H4 (cell line): Measurements from ENCODE around the gene KCNJ16. TPM values are rescaled to one million over a fixed set of nuclear protein-coding genes. Genes with fewer than 3 reads are reported as not detected.
"Not testable (repeated sequence)": the region's sequence is repeated elsewhere in the genome, so short reads cannot be mapped to it uniquely, and the experiment has no call there.

Experiments
- DNase-seq: peaks from one replicate; pipeline ENCODE4 v3.0.0-alpha.2; 2015; ENCODE audit warnings: low spot score
- total RNA-seq: library from RNA; depleted of rRNA; stranded (reverse); fragments of >200 nt; shearing (Covaris generic); gene quantifications from 2 replicates; pipeline ENCODE4 v1.2.3, GENCODE V29; 2014; rRNA removed

KCNJ16 gene
- total RNA-seq, result not detected in 2 replicates

DNA sequence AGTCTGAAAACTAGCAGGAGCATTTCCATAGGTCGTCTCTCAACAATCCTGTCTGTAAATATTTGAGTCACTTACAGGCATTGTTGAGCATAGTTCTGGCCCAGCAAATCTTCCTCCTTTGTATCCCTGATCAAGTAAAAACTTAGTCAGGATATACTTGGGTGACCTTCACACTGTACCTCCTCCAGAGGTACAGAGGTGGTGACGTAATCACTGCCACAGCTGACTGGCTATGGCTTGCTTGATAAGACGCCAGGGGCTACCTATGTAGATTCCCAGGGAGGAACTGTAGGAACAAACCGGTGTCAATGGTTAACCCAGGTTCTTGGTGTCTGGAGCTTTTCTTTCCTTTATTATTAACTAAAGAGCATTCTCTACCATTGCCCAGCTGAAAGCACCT, at the start of gene KCNJ16:
KCNJ16 (plus strand) TSS at position 270 of the 400 bp plus-strand sequence. CDS start 56,863 bp downstream, outside the sequence.
- DNase-seq, result no peak

DNA sequence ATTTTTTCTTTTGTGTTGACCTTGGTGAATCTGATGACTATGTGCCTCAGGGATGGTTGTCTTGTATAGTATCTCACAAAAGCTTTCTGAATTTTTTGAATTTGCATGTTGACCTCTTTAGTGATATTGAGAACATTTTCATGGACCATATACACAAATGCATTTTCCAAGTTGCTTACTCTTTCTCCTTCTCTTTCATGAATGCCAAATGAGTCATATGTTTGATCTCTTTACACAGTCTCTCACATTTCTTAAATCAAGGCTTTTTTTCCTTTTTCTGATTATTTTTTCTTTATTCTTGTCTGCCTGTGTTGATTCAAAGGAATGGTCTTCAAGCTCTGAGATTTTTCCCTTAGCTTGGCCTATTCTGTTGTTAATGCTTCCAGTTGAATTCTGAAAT, 46.6 kb upstream of the KCNJ16 start:
- no peak for DNase-seq

DNA sequence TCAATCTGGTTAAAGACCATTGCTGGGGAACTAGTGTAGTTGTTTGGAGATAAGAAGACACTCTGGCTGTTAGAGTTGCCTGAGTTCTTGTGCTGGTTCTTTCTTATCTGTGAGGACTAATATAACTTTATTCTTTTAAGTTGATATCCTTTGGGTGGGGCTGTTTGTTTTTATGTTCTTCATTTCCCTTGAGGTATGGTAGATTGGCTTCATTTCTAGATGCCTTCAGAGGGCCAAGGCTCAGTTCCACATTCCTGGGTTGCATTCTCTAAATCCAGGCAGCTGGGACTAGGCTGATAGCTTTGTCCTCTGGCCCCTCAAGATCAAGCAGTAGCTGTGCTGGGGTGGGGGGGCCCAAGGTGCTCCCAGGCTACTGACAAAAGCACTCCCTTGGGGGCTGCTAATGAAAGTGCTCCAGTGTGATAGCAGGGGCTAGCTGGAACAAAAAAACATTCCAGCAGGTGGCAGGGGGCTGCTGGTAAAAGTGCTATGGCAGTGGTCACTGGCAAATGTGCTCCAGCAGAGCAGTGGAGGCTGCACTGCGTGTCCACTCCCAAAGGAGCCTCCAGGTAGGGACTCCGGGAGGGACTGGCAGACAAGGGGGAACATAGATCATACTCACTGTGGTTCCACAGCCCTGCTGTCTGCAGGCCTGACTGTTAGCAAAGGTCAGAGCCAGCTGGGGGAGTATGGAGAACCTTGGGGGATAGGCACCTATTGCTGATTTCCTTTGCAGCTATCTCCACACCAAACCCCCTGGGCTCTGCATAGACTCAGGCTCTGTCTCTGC, 45.9 kb upstream of the KCNJ16 start:
- no peak for DNase-seq

DNA sequence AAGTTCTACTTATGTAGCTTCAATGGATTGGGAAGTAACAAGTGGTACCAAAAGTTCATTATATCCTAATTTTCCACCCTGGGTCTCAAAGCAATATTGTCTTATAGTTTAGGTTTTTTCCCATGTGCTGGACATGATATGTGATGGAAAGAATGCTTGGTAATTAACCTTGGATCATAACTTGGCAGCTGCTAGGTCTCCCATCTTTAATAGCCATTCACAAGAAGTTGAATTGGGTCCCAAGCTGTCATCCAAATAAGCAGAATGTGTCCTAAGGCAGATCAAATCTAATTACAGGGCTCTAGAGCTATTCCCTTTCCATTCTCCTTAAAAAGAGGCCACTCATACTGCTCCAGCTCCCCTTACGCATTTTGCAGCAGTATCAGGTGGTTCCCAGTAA, 44.7 kb upstream of the KCNJ16 start:
- no peak for DNase-seq

DNA sequence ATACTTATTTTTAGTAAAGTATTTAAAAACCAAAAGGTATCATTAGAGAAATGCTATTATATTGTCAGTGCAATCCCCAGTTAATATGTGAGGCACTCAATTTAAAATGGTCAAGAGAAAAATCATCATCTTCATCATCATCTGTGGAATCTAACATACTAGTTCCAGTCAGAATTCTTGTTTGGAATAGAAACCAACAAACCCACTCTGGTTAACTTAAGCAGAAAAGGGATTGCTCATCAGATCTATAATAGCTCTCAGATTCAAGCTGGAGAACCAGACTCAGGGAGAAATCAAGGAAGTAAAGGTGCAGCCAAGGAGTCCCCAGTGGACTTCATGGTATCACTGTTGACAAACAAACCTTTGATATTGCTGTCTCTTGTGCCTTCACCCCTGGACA, 43.7 kb upstream of the KCNJ16 start:
- no peak for DNase-seq

DNA sequence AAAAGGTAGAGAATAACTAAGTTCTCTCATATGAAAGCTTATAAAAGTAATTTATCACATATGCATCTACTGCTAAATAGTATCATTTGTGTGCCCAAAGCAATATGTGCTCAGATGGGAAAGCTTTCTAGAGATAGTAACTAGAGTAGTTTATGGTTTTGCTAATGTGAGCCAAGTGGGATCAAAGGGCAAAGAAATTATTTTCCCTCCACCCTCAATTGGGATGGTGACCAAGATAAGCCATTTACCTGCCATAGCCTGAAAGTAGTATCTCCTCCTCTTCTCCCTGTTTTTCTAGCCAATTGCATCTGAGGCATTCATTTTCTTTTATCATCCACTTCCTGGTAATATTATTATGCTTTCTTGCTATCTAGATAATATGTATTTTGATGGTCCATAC, 41.9 kb upstream of the KCNJ16 start:
- no peak for DNase-seq

DNA sequence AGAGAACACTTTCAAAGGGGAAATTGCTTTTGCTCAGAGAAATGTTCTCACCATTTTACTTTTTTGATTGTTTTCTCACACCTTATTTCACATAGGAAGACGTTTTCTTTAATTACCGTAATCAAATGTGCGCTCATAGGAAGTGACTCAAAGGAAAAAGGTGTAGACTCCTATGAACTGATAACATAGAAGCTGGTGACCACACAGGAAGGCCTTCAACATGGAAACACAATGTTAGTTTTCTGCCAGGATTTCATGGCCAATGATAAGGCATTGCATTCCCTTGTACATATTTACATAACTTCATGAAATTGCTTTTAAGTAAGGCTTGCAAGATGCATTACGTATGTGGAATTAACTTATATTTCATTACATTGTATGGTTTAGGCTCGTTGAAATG, 40.9 kb upstream of the KCNJ16 start:
- no peak for DNase-seq

DNA sequence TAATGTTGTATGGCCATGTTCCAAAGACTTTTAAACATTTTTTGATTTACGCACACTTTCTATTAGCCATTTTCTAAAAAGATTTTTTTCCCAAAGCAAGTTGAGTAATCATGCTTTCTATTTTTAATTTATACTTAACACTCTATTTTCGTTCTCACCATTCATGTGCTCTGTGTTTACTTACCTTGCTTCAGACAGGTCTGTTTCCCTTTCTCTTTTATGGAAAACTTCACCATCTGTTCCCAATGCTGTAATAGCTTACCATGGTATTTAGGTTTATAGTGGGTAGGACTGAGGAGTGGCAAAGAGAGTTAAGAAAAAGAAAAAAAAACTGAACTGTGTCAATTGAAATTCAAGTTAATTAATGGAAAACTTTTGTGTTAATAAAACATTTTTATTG, 37.5 kb upstream of the KCNJ16 start:
- DNase-seq, result no peak

DNA sequence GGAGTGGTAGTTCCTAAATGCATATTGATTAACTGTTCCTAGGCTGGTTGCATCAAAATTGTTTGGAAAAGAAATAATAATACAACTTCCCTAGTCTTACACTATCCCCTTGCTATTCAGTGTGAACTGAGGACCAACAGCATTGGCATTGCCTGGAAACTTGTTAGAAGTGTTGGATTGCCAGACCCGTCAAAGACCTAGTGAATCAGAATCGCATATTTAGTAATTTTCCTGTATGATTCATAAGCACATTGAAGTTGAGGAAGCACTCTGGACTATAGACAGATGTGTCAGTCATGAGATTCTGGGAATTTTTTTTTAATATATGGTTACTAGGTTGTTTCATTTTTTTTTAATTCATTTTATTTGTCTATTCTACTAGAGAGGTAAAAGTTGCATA, 34.7 kb upstream of the KCNJ16 start:
- DNase-seq, result no peak

DNA sequence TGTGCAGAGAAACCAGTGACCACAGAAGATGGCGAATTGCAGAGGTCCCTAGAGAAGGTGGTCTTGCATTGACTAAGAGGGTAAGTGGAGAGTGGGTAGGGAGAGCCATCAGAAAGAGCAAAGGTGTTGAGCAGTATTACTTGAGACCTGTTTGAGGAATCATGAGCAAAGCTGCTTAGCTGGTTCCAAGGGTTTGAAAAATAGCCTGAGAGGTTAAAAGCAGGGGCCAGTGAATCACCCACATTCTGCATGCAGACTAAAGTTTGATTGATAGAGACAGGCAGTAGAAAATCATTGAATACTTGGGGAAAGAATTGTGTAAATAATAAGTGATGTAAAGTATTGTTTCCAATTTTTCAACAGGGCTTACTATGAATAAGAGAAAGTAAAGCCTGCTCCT, 34.0 kb upstream of the KCNJ16 start:
- no peak for DNase-seq

DNA sequence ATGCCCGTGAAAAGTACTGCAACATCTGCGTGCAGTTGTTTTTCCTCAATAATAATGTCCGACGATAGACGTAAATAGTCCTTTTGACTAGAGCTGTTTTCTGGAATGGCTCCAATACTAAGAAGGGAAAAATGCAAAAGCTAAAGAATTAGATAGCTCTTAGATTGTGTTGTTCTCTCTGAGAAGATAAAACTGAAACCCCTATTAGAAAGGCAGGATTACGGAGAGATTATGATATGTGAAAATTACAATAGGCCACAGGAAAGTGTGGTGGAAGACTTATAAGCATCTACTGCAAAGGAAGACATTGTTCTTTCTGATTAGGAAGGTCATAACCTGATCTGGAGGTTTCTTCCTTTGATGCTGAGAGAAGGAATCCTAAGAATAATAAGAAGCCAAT, 33.5 kb upstream of the KCNJ16 start:
- no peak for DNase-seq

DNA sequence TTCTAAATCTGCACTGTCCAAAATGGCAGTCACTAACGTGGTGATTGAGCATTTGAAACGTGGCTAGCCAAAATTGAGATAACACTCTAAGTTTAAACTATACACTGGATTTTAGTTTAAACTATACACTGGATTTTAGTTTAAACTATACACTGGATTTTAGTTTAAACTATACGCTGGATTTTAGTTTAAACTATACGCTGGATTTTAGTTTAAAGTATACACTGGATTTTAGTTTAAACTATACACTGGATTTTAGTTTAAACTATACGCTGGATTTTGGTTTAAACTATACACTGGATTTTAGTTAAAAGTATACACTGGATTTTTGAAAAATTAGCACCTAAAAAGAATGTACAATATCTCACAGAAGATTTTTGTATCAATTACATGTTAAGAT, 29.2 kb upstream of the KCNJ16 start:
- not testable (repeated sequence) for DNase-seq

DNA sequence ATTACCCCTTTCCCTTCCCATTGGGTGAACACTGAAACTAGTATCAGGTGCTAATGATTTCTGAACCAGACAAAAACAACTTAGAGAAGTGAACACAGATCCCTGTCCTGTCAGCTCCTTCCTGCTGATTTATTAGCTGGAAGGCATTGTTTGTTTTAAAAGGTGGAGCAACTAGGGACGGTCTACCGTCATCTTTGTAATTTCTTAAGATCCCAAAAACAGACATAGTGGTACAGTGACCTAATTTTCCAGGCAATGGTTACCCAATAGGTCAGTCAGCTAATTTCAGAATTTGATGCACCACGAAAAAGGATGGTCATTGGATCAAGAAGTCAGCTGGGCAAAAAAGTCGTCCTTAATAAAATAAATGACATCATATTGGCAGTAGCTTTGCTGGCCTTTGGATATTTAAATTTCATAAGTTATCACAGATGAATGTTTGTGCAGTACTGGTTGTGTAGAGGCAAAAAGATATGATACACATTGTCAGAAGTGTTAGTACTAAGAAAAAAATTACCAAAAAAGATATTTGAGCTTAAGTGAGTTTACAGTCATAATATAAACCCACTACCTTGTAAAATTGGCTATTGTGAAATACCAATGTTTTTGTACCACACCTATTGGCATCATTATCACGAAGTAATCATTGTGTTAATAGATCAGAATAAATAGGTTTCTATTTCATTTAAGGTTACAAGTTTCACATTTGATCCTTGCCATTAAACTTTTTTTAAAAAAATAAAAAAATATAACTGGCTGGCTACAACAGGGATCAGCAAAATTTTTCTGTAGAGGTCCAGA, 27.2 kb upstream of the KCNJ16 start:
- DNase-seq, result no peak

DNA sequence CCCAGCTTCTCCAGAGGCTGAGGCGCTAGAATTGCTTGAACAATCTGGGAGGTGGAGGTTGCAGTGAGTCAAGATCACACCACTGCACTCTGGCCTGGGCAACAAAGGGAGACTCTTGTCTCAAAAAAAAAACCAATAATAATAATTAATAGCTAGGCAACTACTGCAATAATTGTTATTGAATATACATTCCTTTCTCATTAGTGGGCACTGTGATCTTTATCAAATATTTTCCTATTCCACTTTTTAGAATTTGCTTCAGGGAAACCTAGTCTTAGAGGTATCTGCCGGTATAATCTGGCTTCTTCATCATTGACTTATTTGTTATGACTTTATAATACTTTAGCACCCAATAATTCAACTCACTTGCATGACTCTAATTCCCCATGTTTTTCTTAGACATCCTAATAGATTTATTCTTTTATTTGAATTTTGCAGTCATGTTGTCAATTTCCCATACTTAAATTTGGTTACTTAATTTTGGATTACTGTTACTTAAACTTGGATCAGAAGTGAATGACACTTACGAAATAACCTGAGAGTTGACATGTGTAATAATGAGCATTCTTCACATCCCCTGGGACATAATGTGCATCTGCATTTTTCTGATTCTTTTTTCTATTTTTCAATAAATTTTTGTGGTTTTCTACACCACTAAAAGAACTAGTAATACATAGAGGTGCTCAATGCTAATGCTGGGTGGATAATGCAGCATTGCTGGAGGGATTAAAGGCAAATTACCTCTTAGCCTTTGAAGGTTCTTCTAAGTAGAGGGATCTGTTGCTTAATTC, 25.0 kb upstream of the KCNJ16 start:
- DNase-seq, result no peak

DNA sequence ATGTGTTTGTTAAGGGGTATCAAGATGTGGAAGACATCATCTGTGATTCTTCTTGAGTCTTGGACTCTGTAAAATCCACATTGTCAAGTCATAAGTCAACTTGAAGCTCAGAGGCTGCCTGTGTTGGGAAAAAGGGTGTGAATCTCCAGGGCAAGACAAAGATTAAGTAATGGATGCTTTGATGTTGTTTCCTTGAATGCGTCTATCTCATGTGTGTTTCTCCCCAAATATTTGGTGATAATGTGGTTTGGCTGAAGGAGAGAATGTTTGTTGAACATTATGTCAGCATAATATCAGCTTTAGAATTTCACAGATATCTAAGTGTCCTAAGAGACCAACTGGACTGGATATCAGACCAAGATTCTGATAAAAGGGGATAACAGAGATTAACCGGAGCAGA, 24.1 kb upstream of the KCNJ16 start:
- no peak for DNase-seq

DNA sequence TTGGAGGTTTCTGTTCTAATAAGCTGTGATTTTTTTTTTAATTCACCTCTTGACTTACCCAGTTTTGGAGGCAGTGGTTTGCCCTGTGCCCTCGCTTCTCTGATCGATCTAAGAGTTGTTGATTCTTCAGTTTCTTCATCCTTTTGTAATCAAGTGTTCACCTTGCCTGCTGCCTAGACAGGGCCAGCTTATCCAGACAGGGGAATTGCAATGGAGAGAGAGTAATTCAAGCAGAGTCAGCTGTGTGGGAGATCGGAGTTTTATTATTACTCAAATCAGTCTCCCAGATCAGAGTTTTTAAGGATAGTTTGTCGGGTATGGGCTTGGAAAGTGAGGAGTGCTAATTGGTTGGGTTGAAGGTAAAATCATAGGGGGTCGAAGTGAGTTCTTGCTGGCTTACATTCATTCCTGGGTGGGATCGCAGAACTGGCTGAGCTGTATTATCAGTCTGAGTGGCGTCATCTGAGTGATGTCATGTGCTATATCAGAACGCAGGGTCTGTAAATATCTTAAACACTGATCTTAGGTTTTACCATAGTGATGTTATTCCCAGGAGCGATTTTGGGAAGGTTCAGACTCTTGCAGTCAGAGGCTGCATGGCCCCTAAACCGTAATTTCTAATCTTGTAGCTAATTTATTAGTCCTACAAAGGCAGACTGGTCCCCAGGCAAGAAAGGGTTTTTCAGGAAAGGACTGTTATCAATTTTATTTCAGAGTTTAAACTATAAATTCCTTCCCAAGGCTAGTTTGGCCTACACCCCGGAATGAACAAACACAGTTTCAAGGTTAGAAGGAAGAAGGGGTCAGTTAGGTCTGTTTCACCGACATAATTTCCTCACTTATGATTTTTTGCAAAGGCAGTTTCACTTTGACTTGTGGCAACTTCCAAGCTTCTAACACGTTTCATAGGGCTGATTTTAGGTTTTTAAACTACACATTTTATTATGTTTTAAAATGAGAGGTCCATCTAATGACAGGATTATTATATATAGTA, 21.5 kb upstream of the KCNJ16 start:
- no peak for DNase-seq

DNA sequence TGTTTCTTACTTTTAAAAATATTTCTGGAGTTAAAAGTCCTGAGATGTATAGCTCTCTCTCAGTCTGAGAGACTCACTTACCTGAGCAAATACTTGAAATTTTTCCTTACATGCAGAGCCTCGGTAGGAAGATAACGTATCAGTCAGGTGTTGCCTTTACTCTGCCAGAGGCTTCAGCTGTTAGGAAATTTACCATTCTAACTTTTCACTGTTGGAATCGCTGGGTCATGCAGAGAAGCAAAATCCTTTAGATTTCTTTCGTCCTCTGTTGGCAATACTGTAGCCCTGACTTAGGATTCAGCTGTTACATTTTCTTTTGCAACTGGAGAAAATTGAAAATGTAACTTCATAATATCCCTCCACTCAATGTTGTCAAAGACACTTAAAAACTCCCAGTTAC, 20.0 kb upstream of the KCNJ16 start:
- no peak for DNase-seq

DNA sequence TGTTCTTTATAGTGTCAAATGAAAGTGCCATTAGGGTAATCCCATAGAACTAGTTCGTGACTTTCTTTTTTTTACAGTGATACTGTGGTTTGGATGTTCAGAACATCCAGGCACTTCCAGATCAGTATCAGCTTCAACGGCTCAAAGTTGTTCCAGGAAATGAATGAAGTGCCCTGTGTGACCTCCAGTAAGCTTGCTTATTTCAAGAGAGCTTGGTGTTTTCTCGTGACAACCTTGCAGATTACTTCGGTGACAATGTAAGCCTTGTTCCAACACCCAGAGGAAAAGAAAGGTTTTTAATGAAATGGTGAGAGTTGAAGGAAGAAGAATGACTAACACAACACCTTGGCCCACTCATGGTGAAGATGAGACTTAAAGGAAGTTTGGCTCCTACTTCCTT, 16.0 kb upstream of the KCNJ16 start:
- DNase-seq, result no peak

DNA sequence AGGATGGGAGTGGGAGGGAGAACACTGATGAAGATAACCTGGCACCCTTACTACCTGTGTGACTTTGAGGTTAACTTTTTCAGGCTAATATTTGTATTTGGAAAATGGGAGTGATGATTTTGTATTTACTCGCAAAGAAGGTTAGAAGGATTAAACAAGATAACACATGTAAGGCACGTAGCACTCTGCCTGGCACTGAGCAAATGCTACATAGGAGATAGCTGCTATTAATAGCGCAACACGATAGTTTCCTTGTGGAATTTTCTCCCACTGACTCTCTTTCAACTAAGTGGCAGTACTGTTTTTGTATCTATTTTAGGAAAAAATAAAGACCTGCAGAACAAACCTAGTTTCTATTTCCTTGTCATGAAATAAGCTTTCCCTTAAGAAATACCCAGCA, 15.4 kb upstream of the KCNJ16 start:
- no peak for DNase-seq

DNA sequence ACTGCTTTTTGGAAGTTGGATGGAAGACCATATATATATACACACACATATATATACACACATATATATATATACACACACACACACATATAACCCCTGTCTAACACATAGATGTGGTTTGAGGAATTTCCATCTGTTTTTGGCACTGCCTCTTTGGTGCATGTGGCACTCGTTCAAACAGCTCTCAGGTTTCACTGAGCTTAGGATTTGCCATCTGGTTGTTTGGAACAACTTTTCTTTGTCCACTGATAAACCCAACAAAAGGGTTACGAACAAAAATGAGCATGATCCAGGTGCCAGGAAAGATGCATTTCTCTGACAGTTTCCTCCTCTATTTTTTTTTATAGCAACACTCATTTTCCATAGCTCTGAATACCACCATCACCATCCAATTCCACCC, 14.6 kb upstream of the KCNJ16 start:
- DNase-seq, result peak; percentile 48

DNA sequence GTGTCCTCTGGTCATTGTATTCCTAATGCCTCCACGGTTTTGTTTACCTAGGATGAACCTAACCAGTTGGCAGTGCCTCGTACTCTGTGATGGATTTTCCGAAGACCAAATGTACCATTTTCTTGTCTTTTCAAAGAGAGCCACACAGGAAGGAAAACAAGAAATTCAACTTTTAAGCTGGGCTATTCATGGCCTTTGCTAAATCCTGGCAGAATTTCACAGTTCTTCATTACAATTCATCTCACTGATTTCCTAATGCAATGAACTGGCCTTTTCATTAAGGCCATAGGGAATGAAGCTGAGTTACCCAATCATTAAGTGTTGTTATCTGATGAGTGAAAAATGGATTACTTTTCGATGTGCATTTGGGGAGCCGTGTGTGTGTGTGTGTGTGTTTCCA, 7.9 kb upstream of the KCNJ16 start:
- DNase-seq, result no peak
